ENCODE data around the gene RIPOR3. TPM values are rescaled to one million over a fixed set of nuclear protein-coding genes. Genes with fewer than 3 reads are reported as not detected.

The RIPOR3 gene
- total RNA-seq, 1 experiment from 2014 or later: 0.46 TPM

DNA sequence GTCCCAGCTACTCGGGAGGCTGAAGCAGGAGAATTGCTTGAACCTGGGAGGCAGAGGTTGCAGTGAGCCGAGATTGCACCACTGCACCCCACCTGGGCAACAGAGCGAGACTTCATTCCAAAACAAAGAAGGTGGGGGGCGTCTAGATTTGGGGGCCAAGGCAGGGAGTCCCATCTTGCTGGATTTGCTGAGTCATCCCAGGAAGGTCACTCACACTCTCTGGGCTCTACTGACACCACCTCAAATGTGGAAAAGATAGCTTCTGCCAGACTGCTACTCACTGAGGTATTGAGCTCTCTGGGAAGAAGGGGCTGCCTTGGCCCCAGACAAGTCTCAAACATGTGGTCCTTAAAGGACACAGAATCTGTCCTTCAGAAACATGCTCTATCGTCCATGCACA lies 74.3 kb downstream of the RIPOR3 start:
- H3K18ac ChIP-seq (ENCODE audit: insufficient read length, low read depth, low read length): peak overlapping the region; percentile 42
- H2AK5ac ChIP-seq (ENCODE audit: insufficient read length, low read length): no peak overlapping the region
- H3K27me3 ChIP-seq (ENCODE audit: insufficient read depth, low read length): no peaks in the 10 kb centered on the region
- TF ChIP-seq, protein P1, sequence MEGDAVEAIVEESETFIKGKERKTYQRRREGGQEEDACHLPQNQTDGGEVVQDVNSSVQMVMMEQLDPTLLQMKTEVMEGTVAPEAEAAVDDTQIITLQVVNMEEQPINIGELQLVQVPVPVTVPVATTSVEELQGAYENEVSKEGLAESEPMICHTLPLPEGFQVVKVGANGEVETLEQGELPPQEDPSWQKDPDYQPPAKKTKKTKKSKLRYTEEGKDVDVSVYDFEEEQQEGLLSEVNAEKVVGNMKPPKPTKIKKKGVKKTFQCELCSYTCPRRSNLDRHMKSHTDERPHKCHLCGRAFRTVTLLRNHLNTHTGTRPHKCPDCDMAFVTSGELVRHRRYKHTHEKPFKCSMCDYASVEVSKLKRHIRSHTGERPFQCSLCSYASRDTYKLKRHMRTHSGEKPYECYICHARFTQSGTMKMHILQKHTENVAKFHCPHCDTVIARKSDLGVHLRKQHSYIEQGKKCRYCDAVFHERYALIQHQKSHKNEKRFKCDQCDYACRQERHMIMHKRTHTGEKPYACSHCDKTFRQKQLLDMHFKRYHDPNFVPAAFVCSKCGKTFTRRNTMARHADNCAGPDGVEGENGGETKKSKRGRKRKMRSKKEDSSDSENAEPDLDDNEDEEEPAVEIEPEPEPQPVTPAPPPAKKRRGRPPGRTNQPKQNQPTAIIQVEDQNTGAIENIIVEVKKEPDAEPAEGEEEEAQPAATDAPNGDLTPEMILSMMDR (conservative IDR thresholded peaks at IDR 0.05): no peak
- H2BK12ac ChIP-seq (ENCODE audit: insufficient read length, low read depth, low read length): no peak overlapping the region
- no peaks in the 10 kb centered on the region; the same call in 1 of the 2 replicates for H3K27me3 Mint-ChIP-seq (ENCODE audit: low read depth)
- no peak overlapping the region for H3K27ac ChIP-seq (ENCODE audit: insufficient read length, low read depth, low read length)
- peak overlapping the region in 1 of 3 experiments; percentile 87; a peak in 1 of 7 replicates for H3K27ac Mint-ChIP-seq
- no peak overlapping the region for H2BK20ac ChIP-seq (ENCODE audit: low read depth, low read length, poor library complexity, severe bottlenecking)
- no peak overlapping the region for H3K4me3 Mint-ChIP-seq
- H3K9me3 Mint-ChIP-seq: peaks cover 6 to 12% of the 10 kb centered on the region in 2 experiments
- peaks cover 0 to 12% (median 2%) of the 10 kb centered on the region in 3 experiments; a peak in 5 of 7 replicates for H3K36me3 Mint-ChIP-seq (ENCODE audit: insufficient read depth in 1 of 3, low read depth in 3 of 3)
- H3K4ac ChIP-seq (ENCODE audit: low read depth, low read length): no peak overlapping the region
- no CpG with 5 or more reads among the region's 5 CpGs for WGBS (ENCODE audit: extremely low coverage, insufficient read length, low lambda C conversion rate)
- H3K4me1 ChIP-seq (ENCODE audit: insufficient read depth, low read length): no peaks in the 10 kb centered on the region
- H3K79me2 ChIP-seq (ENCODE audit: insufficient read depth, low read length): no peaks in the 10 kb centered on the region
- no peak overlapping the region for H3K4me2 ChIP-seq (ENCODE audit: insufficient read depth, insufficient read length, low read length)
- H3K79me1 ChIP-seq (ENCODE audit: insufficient read depth, low read depth, low read length, poor library complexity, severe bottlenecking): no peaks in the 10 kb centered on the region
- no peak for DNase-seq
- H4K91ac ChIP-seq (ENCODE audit: insufficient read length, low read depth, low read length): no peak overlapping the region
- H4K5ac ChIP-seq (ENCODE audit: insufficient read length, low read depth, low read length): no peak overlapping the region
- no peaks in the 10 kb centered on the region for H3K9me3 ChIP-seq (ENCODE audit: control insufficient read depth, low read depth, low read length)
- no peak overlapping the region for H3K9ac ChIP-seq (ENCODE audit: extremely low read depth, insufficient read length, low read length)
- no peak overlapping the region for H2BK15ac ChIP-seq (ENCODE audit: low read depth, low read length)
- no peaks in the 10 kb centered on the region for H3K23me2 ChIP-seq (ENCODE audit: insufficient read length, low read depth, low read length, poor library complexity, severe bottlenecking)
- peaks cover 0 to 5% of the 10 kb centered on the region in 2 experiments; a peak in 2 of 4 replicates for H3K4me1 Mint-ChIP-seq
- no peak overlapping the region for H2AFZ ChIP-seq (ENCODE audit: low read length)
- no peak overlapping the region for H2BK5ac ChIP-seq (ENCODE audit: insufficient read length, low read length)
- H3T11ph ChIP-seq (ENCODE audit: low read length): no peak overlapping the region
- no peak overlapping the region; the same call in 1 of the 2 replicates for H3K14ac ChIP-seq (ENCODE audit: insufficient read depth, low read length)
- H2BK120ac ChIP-seq (ENCODE audit: low read depth, low read length, poor library complexity, severe bottlenecking): no peak overlapping the region
- no peak overlapping the region for H4K8ac ChIP-seq (replicated peaks; ENCODE audit: insufficient read length, low read depth, low read length)
- no peaks in the 10 kb centered on the region for H4K20me1 ChIP-seq (ENCODE audit: control insufficient read depth, insufficient read depth, insufficient read length)
- no peak overlapping the region for H3K23ac ChIP-seq (ENCODE audit: insufficient read length, low read depth, low read length)
- no peak overlapping the region for H3K56ac ChIP-seq (ENCODE audit: insufficient read length, low read depth, low read length)
